ENCODE measurements around the gene PHF11. TPM values are rescaled to one million over a fixed set of nuclear protein-coding genes. Genes with fewer than 3 reads are reported as not detected.

The PHF11 gene
- total RNA-seq, 1 donor: 12.4 TPM

Other genes starting within 250 kb of the PHF11 start
- gene CDADC1, start 248.0 kb upstream of the PHF11 start, total RNA-seq: 12.7 TPM
- 1.3 TPM for gene CAB39L, start 51.9 kb upstream of the PHF11 start, total RNA-seq
- gene SETDB2, start 51.7 kb upstream of the PHF11 start, total RNA-seq: 10.0 TPM
- gene RCBTB1, start 89.6 kb downstream of the PHF11 start, total RNA-seq: 18.0 TPM
- gene ARL11, start 132.6 kb downstream of the PHF11 start, total RNA-seq: 6.2 TPM
- gene EBPL, start 195.5 kb downstream of the PHF11 start, total RNA-seq: 283 TPM